ENCODE results near the gene DUSP12. TPM values are rescaled to one million over a fixed set of nuclear protein-coding genes. Genes with fewer than 3 reads are reported as not detected.

DUSP12 gene
- total and polyA plus RNA-seq, 2 donors (not counting 1 experiment from before 2014, with no cell fraction given), result 35.6 to 35.8 TPM

DNA sequence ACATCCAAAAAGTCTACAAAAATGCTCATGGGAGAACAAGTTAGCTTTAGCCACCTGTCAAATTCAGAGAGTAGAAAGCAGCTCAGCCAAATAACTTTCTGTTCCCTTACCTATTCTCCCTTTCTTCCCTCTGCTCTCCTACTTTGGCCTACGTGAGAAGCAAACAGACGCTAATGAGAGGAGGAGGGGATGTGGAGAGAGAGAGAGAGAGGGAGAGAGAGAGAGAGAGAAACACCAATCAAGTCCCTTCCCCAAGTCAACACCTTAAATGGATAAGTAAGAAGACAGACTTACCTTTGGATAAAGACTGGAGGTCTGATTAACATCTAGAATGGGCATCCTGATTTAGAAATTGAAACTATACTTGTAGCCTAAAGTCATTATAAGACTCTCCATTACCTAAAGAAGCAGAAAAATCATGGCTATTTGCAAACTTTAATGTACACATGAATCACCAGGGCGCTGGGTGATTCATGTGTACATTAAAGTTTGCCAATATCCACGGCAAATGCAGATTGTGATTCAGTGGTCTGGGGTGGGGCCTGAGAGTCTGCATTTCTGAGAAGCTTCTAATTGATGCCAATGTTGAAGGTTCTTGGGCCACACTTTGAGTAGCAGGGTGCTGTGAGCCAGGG is 13.1 kb upstream of the DUSP12 start:
- Histone ChIP-seq H3K4me3 (replicated peaks in 1 of 4; ENCODE audit: control extremely low read depth in 1 of 4, insufficient read depth in 1 of 4, low read depth in 3 of 4, low read length in 4 of 4) (no peak overlapping the region), H4K20me1 (ENCODE audit: control insufficient read depth, extremely low read depth, insufficient read depth, low read length) (no peaks in the 10 kb centered on the region), H3K4me1 (ENCODE audit: control insufficient read depth, extremely low read depth, insufficient read depth, low read length) (peaks cover 5% of the 10 kb centered on the region), H3K27me3 (ENCODE audit: control insufficient read depth, insufficient read depth, low read length) (no peaks in the 10 kb centered on the region), H3K27ac (ENCODE audit: insufficient read depth, low read length) (no peak overlapping the region), H3K4me2 (ENCODE audit: extremely low read depth, insufficient read depth, low read length) (peak overlapping the region; percentile 7), H3K9me3 (ENCODE audit: control insufficient read depth, insufficient read depth, low read depth, low read length) (no peaks in the 10 kb centered on the region), H3K9ac (ENCODE audit: insufficient read depth, low read length) (no peak overlapping the region), H2AFZ (ENCODE audit: low read length) (peak overlapping the region; percentile 4), H3K36me3 (ENCODE audit: control insufficient read depth, insufficient read depth, low read length) (no peaks in the 10 kb centered on the region), H3K79me2 (ENCODE audit: control insufficient read depth, insufficient read depth, low read length) (no peaks in the 10 kb centered on the region)
- TF ChIP-seq, protein P1, sequence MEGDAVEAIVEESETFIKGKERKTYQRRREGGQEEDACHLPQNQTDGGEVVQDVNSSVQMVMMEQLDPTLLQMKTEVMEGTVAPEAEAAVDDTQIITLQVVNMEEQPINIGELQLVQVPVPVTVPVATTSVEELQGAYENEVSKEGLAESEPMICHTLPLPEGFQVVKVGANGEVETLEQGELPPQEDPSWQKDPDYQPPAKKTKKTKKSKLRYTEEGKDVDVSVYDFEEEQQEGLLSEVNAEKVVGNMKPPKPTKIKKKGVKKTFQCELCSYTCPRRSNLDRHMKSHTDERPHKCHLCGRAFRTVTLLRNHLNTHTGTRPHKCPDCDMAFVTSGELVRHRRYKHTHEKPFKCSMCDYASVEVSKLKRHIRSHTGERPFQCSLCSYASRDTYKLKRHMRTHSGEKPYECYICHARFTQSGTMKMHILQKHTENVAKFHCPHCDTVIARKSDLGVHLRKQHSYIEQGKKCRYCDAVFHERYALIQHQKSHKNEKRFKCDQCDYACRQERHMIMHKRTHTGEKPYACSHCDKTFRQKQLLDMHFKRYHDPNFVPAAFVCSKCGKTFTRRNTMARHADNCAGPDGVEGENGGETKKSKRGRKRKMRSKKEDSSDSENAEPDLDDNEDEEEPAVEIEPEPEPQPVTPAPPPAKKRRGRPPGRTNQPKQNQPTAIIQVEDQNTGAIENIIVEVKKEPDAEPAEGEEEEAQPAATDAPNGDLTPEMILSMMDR (conservative IDR thresholded peaks at IDR 0.05 in 1 of 2, IDR thresholded peaks at IDR 0.05 in 1 of 2; ENCODE audit: low read depth in 1 of 2, low read length in 2 of 2), result no peak
- no peak for TF ChIP-seq EZH2 (IDR thresholded peaks at IDR 0.05; ENCODE audit: low read length, missing control alignments)
- DNase-seq (ENCODE audit: low read depth in 2 of 2), result peak in 1 of 2 donors; percentile 39

DNA sequence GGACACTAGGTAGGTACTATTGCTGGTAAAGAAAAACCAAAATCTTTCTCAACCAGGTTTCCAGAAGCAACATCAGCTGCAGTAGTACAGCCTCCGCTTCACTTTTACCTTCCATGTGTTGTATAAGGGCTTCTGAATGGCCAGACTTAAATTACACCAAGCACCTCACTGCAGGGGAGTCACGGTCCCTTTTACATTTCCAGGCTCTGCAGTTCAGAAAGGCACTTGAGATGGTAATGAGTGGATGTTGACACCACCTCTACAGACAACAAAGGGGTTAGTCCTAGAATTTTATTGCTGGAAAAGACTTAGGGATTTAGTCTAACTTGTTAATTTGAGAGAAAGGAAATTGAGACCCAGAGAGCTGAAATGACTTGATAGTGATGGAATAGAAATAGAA is 12.0 kb upstream of the DUSP12 start:
- no peaks in the 10 kb centered on the region for H3K27me3 ChIP-seq (ENCODE audit: control insufficient read depth, insufficient read depth, low read length)
- TF ChIP-seq, protein P1 (conservative IDR thresholded peaks at IDR 0.05 in 1 of 2, IDR thresholded peaks at IDR 0.05 in 1 of 2; ENCODE audit: low read depth in 1 of 2, low read length in 2 of 2), result no peak
- TF ChIP-seq EZH2 (IDR thresholded peaks at IDR 0.05; ENCODE audit: low read length, missing control alignments), result no peak
- H3K79me2 ChIP-seq (ENCODE audit: control insufficient read depth, insufficient read depth, low read length), result no peaks in the 10 kb centered on the region
- no peak overlapping the region for H3K4me2 ChIP-seq (ENCODE audit: extremely low read depth, insufficient read depth, low read length)
- peaks cover 5% of the 10 kb centered on the region for H3K4me1 ChIP-seq (ENCODE audit: control insufficient read depth, extremely low read depth, insufficient read depth, low read length)
- no peak for DNase-seq (ENCODE audit: low read depth in 2 of 2)
- no peak overlapping the region for H3K9ac ChIP-seq (ENCODE audit: insufficient read depth, low read length)
- H3K27ac ChIP-seq (ENCODE audit: insufficient read depth, low read length), result no peak overlapping the region
- H4K20me1 ChIP-seq (ENCODE audit: control insufficient read depth, extremely low read depth, insufficient read depth, low read length), result no peaks in the 10 kb centered on the region
- no peak overlapping the region for H3K4me3 ChIP-seq (replicated peaks in 1 of 4; ENCODE audit: control extremely low read depth in 1 of 4, insufficient read depth in 1 of 4, low read depth in 3 of 4, low read length in 4 of 4)
- no peaks in the 10 kb centered on the region for H3K36me3 ChIP-seq (ENCODE audit: control insufficient read depth, insufficient read depth, low read length)
- no peaks in the 10 kb centered on the region for H3K9me3 ChIP-seq (ENCODE audit: control insufficient read depth, insufficient read depth, low read depth, low read length)
- H2AFZ ChIP-seq (ENCODE audit: low read length), result no peak overlapping the region

DNA sequence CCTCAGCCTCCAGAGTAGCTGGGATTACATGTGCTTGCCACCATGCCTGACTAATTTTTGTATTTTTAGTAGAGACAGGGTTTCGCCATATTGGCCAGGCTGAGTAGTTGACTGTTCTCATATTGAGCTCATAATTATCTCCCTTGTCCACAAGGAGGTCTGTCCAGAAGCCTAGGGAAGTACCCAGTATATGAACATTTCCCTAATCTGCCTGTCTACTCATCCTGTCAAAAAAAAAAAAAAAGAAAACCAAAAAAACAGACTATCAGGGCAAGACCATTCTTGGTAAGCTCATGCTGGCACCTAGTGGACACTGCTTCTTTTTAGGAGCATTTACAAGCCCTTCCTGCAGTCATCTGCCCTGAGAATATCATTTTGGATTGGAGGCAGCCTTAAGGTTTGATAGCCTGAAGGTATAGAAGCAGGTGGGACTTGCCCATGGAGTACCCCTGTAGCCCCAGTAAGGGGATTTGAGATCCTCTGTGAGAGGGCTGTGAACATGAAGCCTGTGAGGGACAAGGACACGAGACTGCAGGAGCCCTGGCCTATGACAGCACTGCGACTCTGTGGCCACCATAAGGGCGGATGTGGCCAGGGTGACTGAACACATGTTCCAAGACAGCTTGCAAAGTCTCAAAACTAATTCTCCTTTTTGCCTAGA is 10.8 kb upstream of the DUSP12 start:
- no peak overlapping the region for H2AFZ ChIP-seq (ENCODE audit: low read length)
- TF ChIP-seq, protein P1 (conservative IDR thresholded peaks at IDR 0.05 in 1 of 2, IDR thresholded peaks at IDR 0.05 in 1 of 2; ENCODE audit: low read depth in 1 of 2, low read length in 2 of 2), result peak; percentile 54 to 67
- TF ChIP-seq EZH2 (IDR thresholded peaks at IDR 0.05; ENCODE audit: low read length, missing control alignments), result no peak
- peak; percentile 74 to 84 for DNase-seq (ENCODE audit: low read depth in 2 of 2)
- peaks cover 3% of the 10 kb centered on the region for H3K4me1 ChIP-seq (ENCODE audit: control insufficient read depth, extremely low read depth, insufficient read depth, low read length)
- no peaks in the 10 kb centered on the region for H4K20me1 ChIP-seq (ENCODE audit: control insufficient read depth, extremely low read depth, insufficient read depth, low read length)
- H3K9me3 ChIP-seq (ENCODE audit: control insufficient read depth, insufficient read depth, low read depth, low read length), result no peaks in the 10 kb centered on the region
- no peak overlapping the region for H3K4me3 ChIP-seq (replicated peaks in 1 of 4; ENCODE audit: control extremely low read depth in 1 of 4, insufficient read depth in 1 of 4, low read depth in 3 of 4, low read length in 4 of 4)
- H3K27me3 ChIP-seq (ENCODE audit: control insufficient read depth, insufficient read depth, low read length), result no peaks in the 10 kb centered on the region
- no peak overlapping the region for H3K4me2 ChIP-seq (ENCODE audit: extremely low read depth, insufficient read depth, low read length)
- H3K9ac ChIP-seq (ENCODE audit: insufficient read depth, low read length), result no peak overlapping the region
- no peaks in the 10 kb centered on the region for H3K79me2 ChIP-seq (ENCODE audit: control insufficient read depth, insufficient read depth, low read length)
- H3K27ac ChIP-seq (ENCODE audit: insufficient read depth, low read length), result no peak overlapping the region
- H3K36me3 ChIP-seq (ENCODE audit: control insufficient read depth, insufficient read depth, low read length), result no peaks in the 10 kb centered on the region
